ENCODE measurements around the gene KCNQ5. TPM values are rescaled to one million over a fixed set of nuclear protein-coding genes. Genes with fewer than 3 reads are reported as not detected.

The KCNQ5 gene
- total RNA-seq, 1 experiment from 2014 or later, result 9.4 TPM

- no peak for ATAC-seq
- in situ Hi-C loops (cut with HindIII; ENCODE audit: low pct_unique_long_range_greater_than_20kb, low sequenced_read_pairs) (no loop called here), intact Hi-C loops (cut with micrococcal nuclease; ENCODE audit: unreplicated experiment) (no loop called here)
- no peaks in the 10 kb centered on the region; the same call in 1 of the 2 replicates for H3K4me1 ChIP-seq (ENCODE audit: control insufficient read depth, insufficient read depth, low read length)
- no peak for DNase-seq (ENCODE audit: low read depth, low spot score)
- no TSS peak for BruUV-seq (replicated peaks)
- no peak overlapping the region for H3K4me3 ChIP-seq (ENCODE audit: low read depth in 2 of 2, low read length in 2 of 2)
- H3K27me3 ChIP-seq (ENCODE audit: control insufficient read depth, insufficient read depth, low read length), result no peaks in the 10 kb centered on the region
- H3K27ac ChIP-seq (ENCODE audit: low read length), result no peak overlapping the region
- POLR2A ChIA-PET, result no interaction called here
- CTCF ChIA-PET, result no interaction called here
- H3K9me3 ChIP-seq (ENCODE audit: control insufficient read depth, insufficient read depth, low read depth, low read length), result no peaks in the 10 kb centered on the region
- TF ChIP-seq TCF7L2 (IDR thresholded peaks at IDR 0.05; ENCODE audit: low read depth, low read length), result no peak
- no peak for TF ChIP-seq POLR2AphosphoS5 (IDR thresholded peaks at IDR 0.05; ENCODE audit: low read depth, low read length)
- no peaks in the 10 kb centered on the region for H3K36me3 ChIP-seq (ENCODE audit: control insufficient read depth, insufficient read depth, low read length)
These were observed 98.6 kb downstream of the KCNQ5 start for GRCh38 chr6:72720464-72720863.

GRCh38 chr6:72721346-72721745 is 99.5 kb downstream of the KCNQ5 start:
- H3K27ac ChIP-seq (ENCODE audit: low read length), result no peak overlapping the region
- CTCF ChIA-PET, result no interaction called here
- DNase-seq (ENCODE audit: low read depth, low spot score) (no peak), ATAC-seq (no peak)
- POLR2A ChIA-PET, result no interaction called here
- BruUV-seq (replicated peaks), result no TSS peak
- no peaks in the 10 kb centered on the region for H3K36me3 ChIP-seq (ENCODE audit: control insufficient read depth, insufficient read depth, low read length)
- in situ Hi-C loops (cut with HindIII; ENCODE audit: low pct_unique_long_range_greater_than_20kb, low sequenced_read_pairs), result no loop called here
- no peaks in the 10 kb centered on the region for H3K9me3 ChIP-seq (ENCODE audit: control insufficient read depth, insufficient read depth, low read depth, low read length)
- intact Hi-C loops (cut with micrococcal nuclease; ENCODE audit: unreplicated experiment), result no loop called here
- H3K27me3 ChIP-seq (ENCODE audit: control insufficient read depth, insufficient read depth, low read length), result no peaks in the 10 kb centered on the region
- no peak overlapping the region for H3K4me3 ChIP-seq (ENCODE audit: low read depth in 2 of 2, low read length in 2 of 2)
- no peak for TF ChIP-seq TCF7L2 (IDR thresholded peaks at IDR 0.05; ENCODE audit: low read depth, low read length)
- no peak for TF ChIP-seq CTCF (IDR thresholded peaks at IDR 0.05)
- no peak for TF ChIP-seq POLR2AphosphoS5 (IDR thresholded peaks at IDR 0.05; ENCODE audit: low read depth, low read length)
- no peak for TF ChIP-seq REST (IDR thresholded peaks at IDR 0.05; ENCODE audit: insufficient read depth in 1 of 2, low read depth in 2 of 2, low read length in 1 of 2)
- TF ChIP-seq SIN3A (IDR thresholded peaks at IDR 0.05; ENCODE audit: borderline replicate concordance, insufficient read depth, low read depth, low read length), result no peak
- H3K4me1 ChIP-seq (ENCODE audit: control insufficient read depth, insufficient read depth, low read length), result no peaks in the 10 kb centered on the region

- BruUV-seq (replicated peaks), result no TSS peak
These were observed 102.7 kb downstream of the KCNQ5 start for GRCh38 chr6:72724545-72724944.

More at GRCh38 chr6:72724545-72724944, 102.7 kb downstream of the KCNQ5 start:
- no peaks in the 10 kb centered on the region for H3K36me3 ChIP-seq (ENCODE audit: control insufficient read depth, insufficient read depth, low read length)
- H3K27me3 ChIP-seq (ENCODE audit: control insufficient read depth, insufficient read depth, low read length), result no peaks in the 10 kb centered on the region
- no peak overlapping the region for H3K4me3 ChIP-seq (ENCODE audit: low read depth in 2 of 2, low read length in 2 of 2)
- H3K4me1 ChIP-seq (ENCODE audit: control insufficient read depth, insufficient read depth, low read length), result no peaks in the 10 kb centered on the region
- TF ChIP-seq REST (IDR thresholded peaks at IDR 0.05; ENCODE audit: insufficient read depth in 1 of 2, low read depth in 2 of 2, low read length in 1 of 2), result no peak
- TF ChIP-seq CTCF (IDR thresholded peaks at IDR 0.05), result no peak
- TF ChIP-seq POLR2AphosphoS5 (IDR thresholded peaks at IDR 0.05; ENCODE audit: low read depth, low read length), result no peak
- TF ChIP-seq SIN3A (IDR thresholded peaks at IDR 0.05; ENCODE audit: borderline replicate concordance, insufficient read depth, low read depth, low read length), result no peak
- no peak for TF ChIP-seq TCF7L2 (IDR thresholded peaks at IDR 0.05; ENCODE audit: low read depth, low read length)
- ATAC-seq (no peak), DNase-seq (ENCODE audit: low read depth, low spot score) (no peak)
- H3K27ac ChIP-seq (ENCODE audit: low read length), result no peak overlapping the region
- in situ Hi-C loops (cut with HindIII; ENCODE audit: low pct_unique_long_range_greater_than_20kb, low sequenced_read_pairs), result no loop called here
- peaks cover 6% of the 10 kb centered on the region; the same call in 1 of the 2 replicates for H3K9me3 ChIP-seq (ENCODE audit: control insufficient read depth, insufficient read depth, low read depth, low read length)
- intact Hi-C loops (cut with micrococcal nuclease; ENCODE audit: unreplicated experiment), result no loop called here
- CTCF ChIA-PET, result no interaction called here
- POLR2A ChIA-PET, result no interaction called here

All from Panc1 (cell line).